ENCODE data around the gene PGM2L1.
A peak's percentile ranks its signal among the peaks of the same experiment; 100 is the strongest.

PGM2L1 gene
- 21.3 to 26.1 (median 23.2) reads per million in 3 donors for total RNA-seq

GRCh38 chr11:74398244-74399159 is at the start of gene PGM2L1:
PGM2L1 (minus strand) TSS chr11:74398433; CDS start chr11:74398161, 272 bp downstream.
- DNase-seq, result peak; percentile 81 to 89 (median 85)
- no peaks in the 10 kb centered on the region for H3K9me3 ChIP-seq (ENCODE audit: control insufficient read depth, low read length)
- H3K27ac ChIP-seq (ENCODE audit: insufficient read depth, low read length, poor library complexity, severe bottlenecking), result peak within 1 kb of the TSS; percentile 80
- H3K4me1 ChIP-seq (ENCODE audit: control insufficient read depth, insufficient read depth, low read length, poor library complexity, severe bottlenecking), result no peaks in the 10 kb centered on the region
- H3K4me3 ChIP-seq (ENCODE audit: insufficient read depth, low read depth, low read length, poor library complexity, severe bottlenecking), result peak within 1 kb of the TSS; percentile 93
- H3K36me3 ChIP-seq (ENCODE audit: control insufficient read depth, insufficient read depth, low read length), result no peaks in the 10 kb centered on the region
- H3K27me3 ChIP-seq (replicated peaks; ENCODE audit: control insufficient read depth, insufficient read depth, low read length, poor library complexity, severe bottlenecking), result no peaks in the 10 kb centered on the region

GRCh38 chr11:74447720-74448119 is 49.5 kb upstream of the PGM2L1 start:
- Histone ChIP-seq H3K27me3 (replicated peaks; ENCODE audit: control insufficient read depth, insufficient read depth, low read length, poor library complexity, severe bottlenecking) (no peaks in the 10 kb centered on the region), H3K4me3 (ENCODE audit: insufficient read depth, low read depth, low read length, poor library complexity, severe bottlenecking) (no peak overlapping the region), H3K27ac (ENCODE audit: insufficient read depth, low read length, poor library complexity, severe bottlenecking) (no peak overlapping the region), H3K4me1 (ENCODE audit: control insufficient read depth, insufficient read depth, low read length, poor library complexity, severe bottlenecking) (no peaks in the 10 kb centered on the region), H3K36me3 (ENCODE audit: control insufficient read depth, insufficient read depth, low read length) (no peaks in the 10 kb centered on the region), H3K9me3 (ENCODE audit: control insufficient read depth, low read length) (no peaks in the 10 kb centered on the region)
- no peak for DNase-seq

GRCh38 chr11:74446532-74446938 is 48.3 kb upstream of the PGM2L1 start:
- DNase-seq, result no peak
- Histone ChIP-seq H3K4me1 (ENCODE audit: control insufficient read depth, insufficient read depth, low read length, poor library complexity, severe bottlenecking) (no peaks in the 10 kb centered on the region), H3K27ac (ENCODE audit: insufficient read depth, low read length, poor library complexity, severe bottlenecking) (no peak overlapping the region), H3K36me3 (ENCODE audit: control insufficient read depth, insufficient read depth, low read length) (no peaks in the 10 kb centered on the region), H3K9me3 (ENCODE audit: control insufficient read depth, low read length) (no peaks in the 10 kb centered on the region), H3K27me3 (replicated peaks; ENCODE audit: control insufficient read depth, insufficient read depth, low read length, poor library complexity, severe bottlenecking) (no peaks in the 10 kb centered on the region), H3K4me3 (ENCODE audit: insufficient read depth, low read depth, low read length, poor library complexity, severe bottlenecking) (no peak overlapping the region)

GRCh38 chr11:74444173-74444826 is 46.1 kb upstream of the PGM2L1 start:
- Histone ChIP-seq H3K27ac (ENCODE audit: insufficient read depth, low read length, poor library complexity, severe bottlenecking) (no peak overlapping the region), H3K9me3 (ENCODE audit: control insufficient read depth, low read length) (no peaks in the 10 kb centered on the region), H3K36me3 (ENCODE audit: control insufficient read depth, insufficient read depth, low read length) (no peaks in the 10 kb centered on the region), H3K4me3 (ENCODE audit: insufficient read depth, low read depth, low read length, poor library complexity, severe bottlenecking) (no peak overlapping the region), H3K4me1 (ENCODE audit: control insufficient read depth, insufficient read depth, low read length, poor library complexity, severe bottlenecking) (no peaks in the 10 kb centered on the region), H3K27me3 (replicated peaks; ENCODE audit: control insufficient read depth, insufficient read depth, low read length, poor library complexity, severe bottlenecking) (no peaks in the 10 kb centered on the region)
- DNase-seq, result no peak

DNA sequence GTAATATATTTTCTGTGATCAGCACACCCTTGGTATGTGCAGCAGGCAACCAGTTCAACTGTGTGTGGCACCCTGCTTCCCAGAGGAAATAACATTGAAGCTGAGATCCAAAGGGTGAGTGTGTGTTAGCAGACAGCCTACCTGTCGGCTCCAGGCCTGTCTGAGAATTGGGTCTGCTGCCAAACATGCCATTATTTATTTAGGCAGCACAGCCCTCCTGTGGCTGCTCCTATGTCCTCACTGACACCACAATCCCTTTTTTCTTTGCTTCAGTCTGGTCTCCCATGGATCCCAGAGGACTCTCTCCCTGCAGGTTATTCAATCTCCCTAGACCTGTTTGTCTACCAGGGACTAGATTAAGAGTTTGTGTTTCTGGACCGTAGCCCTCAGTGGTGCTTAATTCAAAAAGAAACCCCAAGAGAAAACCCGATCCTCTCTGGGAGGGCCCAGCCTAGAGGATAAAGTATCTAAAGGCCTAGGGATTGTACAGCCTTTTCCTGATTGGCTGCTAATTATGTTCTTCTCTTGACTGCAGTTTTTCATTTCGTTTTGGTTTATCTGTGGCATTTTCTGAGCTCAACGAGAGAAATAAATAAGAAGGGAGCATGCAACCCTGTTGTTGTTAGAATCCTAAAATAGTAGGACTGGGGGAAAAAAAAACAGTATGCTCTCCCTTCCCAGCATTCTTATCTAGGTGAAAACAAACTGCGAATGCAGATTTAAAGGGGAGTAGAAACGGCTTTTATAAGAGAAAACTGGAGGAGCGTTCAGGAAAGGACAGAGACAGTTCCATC is 45.0 kb upstream of the PGM2L1 start:
- Histone ChIP-seq H3K36me3 (ENCODE audit: control insufficient read depth, insufficient read depth, low read length) (no peaks in the 10 kb centered on the region), H3K27ac (ENCODE audit: insufficient read depth, low read length, poor library complexity, severe bottlenecking) (no peak overlapping the region), H3K4me1 (ENCODE audit: control insufficient read depth, insufficient read depth, low read length, poor library complexity, severe bottlenecking) (no peaks in the 10 kb centered on the region), H3K27me3 (replicated peaks; ENCODE audit: control insufficient read depth, insufficient read depth, low read length, poor library complexity, severe bottlenecking) (no peaks in the 10 kb centered on the region), H3K9me3 (ENCODE audit: control insufficient read depth, low read length) (no peaks in the 10 kb centered on the region), H3K4me3 (ENCODE audit: insufficient read depth, low read depth, low read length, poor library complexity, severe bottlenecking) (no peak overlapping the region)
- no peak for DNase-seq

DNA sequence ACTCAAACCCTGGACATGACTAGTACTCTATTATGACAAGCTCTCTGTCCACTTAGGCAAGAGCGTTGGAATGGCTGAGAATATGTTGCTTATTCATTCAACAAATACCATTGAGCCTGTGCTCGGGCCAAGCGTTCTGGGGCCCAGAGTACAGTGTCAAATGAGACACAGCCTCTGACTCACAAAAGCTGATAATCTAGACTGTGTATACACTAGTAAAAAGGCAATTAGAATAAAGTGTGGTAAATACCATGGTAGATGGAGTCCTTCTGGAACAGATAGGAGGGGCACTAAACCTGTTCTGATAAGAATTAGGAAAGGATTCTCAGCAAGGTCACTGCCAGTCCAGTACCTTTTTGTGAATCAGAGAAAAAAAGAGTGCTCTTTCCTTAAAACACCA is 44.4 kb upstream of the PGM2L1 start:
- no peaks in the 10 kb centered on the region for H3K27me3 ChIP-seq (replicated peaks; ENCODE audit: control insufficient read depth, insufficient read depth, low read length, poor library complexity, severe bottlenecking)
- no peaks in the 10 kb centered on the region for H3K9me3 ChIP-seq (ENCODE audit: control insufficient read depth, low read length)
- no peaks in the 10 kb centered on the region for H3K36me3 ChIP-seq (ENCODE audit: control insufficient read depth, insufficient read depth, low read length)
- H3K27ac ChIP-seq (ENCODE audit: insufficient read depth, low read length, poor library complexity, severe bottlenecking), result no peak overlapping the region
- no peak for DNase-seq
- H3K4me3 ChIP-seq (ENCODE audit: insufficient read depth, low read depth, low read length, poor library complexity, severe bottlenecking), result no peak overlapping the region
- no peaks in the 10 kb centered on the region for H3K4me1 ChIP-seq (ENCODE audit: control insufficient read depth, insufficient read depth, low read length, poor library complexity, severe bottlenecking)

DNA sequence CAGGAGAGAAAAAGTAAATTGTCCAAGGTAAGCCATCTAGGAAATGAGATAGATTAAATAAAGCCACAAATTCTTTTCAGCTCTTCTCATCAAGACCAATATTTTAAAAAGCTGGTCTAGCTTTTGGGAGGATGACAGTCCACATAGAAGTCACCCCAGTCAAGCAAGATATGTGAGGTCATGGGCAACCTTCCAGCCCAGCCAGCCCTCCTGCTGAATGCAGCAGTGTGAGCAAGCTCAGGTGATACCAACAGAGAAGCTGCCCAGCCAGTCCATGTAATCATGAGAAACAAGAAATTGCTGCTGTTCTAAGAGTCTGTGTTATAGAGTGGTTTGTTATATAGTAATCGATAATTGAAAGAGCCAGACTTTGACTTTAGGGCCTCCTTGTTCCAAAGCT is 40.4 kb upstream of the PGM2L1 start:
- Histone ChIP-seq H3K27me3 (replicated peaks; ENCODE audit: control insufficient read depth, insufficient read depth, low read length, poor library complexity, severe bottlenecking) (no peaks in the 10 kb centered on the region), H3K36me3 (ENCODE audit: control insufficient read depth, insufficient read depth, low read length) (no peaks in the 10 kb centered on the region), H3K9me3 (ENCODE audit: control insufficient read depth, low read length) (no peaks in the 10 kb centered on the region), H3K4me3 (ENCODE audit: insufficient read depth, low read depth, low read length, poor library complexity, severe bottlenecking) (no peak overlapping the region), H3K4me1 (ENCODE audit: control insufficient read depth, insufficient read depth, low read length, poor library complexity, severe bottlenecking) (no peaks in the 10 kb centered on the region), H3K27ac (ENCODE audit: insufficient read depth, low read length, poor library complexity, severe bottlenecking) (no peak overlapping the region)
- DNase-seq, result no peak

- no peaks in the 10 kb centered on the region for H3K27me3 ChIP-seq (replicated peaks; ENCODE audit: control insufficient read depth, insufficient read depth, low read length, poor library complexity, severe bottlenecking)
- no peaks in the 10 kb centered on the region for H3K36me3 ChIP-seq (ENCODE audit: control insufficient read depth, insufficient read depth, low read length)
- no peaks in the 10 kb centered on the region for H3K9me3 ChIP-seq (ENCODE audit: control insufficient read depth, low read length)
- no peak overlapping the region for H3K27ac ChIP-seq (ENCODE audit: insufficient read depth, low read length, poor library complexity, severe bottlenecking)
- DNase-seq, result no peak
- H3K4me1 ChIP-seq (ENCODE audit: control insufficient read depth, insufficient read depth, low read length, poor library complexity, severe bottlenecking), result no peaks in the 10 kb centered on the region
- H3K4me3 ChIP-seq (ENCODE audit: insufficient read depth, low read depth, low read length, poor library complexity, severe bottlenecking), result no peak overlapping the region
Measured at GRCh38 chr11:74437441-74438042, 39.3 kb upstream of the PGM2L1 start.

- no peak for DNase-seq
- Histone ChIP-seq H3K36me3 (ENCODE audit: control insufficient read depth, insufficient read depth, low read length) (no peaks in the 10 kb centered on the region), H3K27ac (ENCODE audit: insufficient read depth, low read length, poor library complexity, severe bottlenecking) (no peak overlapping the region), H3K4me3 (ENCODE audit: insufficient read depth, low read depth, low read length, poor library complexity, severe bottlenecking) (no peak overlapping the region), H3K27me3 (replicated peaks; ENCODE audit: control insufficient read depth, insufficient read depth, low read length, poor library complexity, severe bottlenecking) (no peaks in the 10 kb centered on the region), H3K9me3 (ENCODE audit: control insufficient read depth, low read length) (no peaks in the 10 kb centered on the region), H3K4me1 (ENCODE audit: control insufficient read depth, insufficient read depth, low read length, poor library complexity, severe bottlenecking) (no peaks in the 10 kb centered on the region)
Measured at GRCh38 chr11:74434528-74434927, 36.3 kb upstream of the PGM2L1 start.
